ENCODE results near the gene HRNR. TPM values are rescaled to one million over a fixed set of nuclear protein-coding genes. Genes with fewer than 3 reads are reported as not detected.
"Not testable (repeated sequence)": the region's sequence is repeated elsewhere in the genome, so short reads cannot be mapped to it uniquely, and the experiment has no call there.

Gene HRNR
- total and polyA plus RNA-seq, 4 experiments from 2014 or later = not detected

- H3K27me3 ChIP-seq (ENCODE audit: insufficient read depth, low read length) = no peaks in the 10 kb centered on the region
- Mint-ChIP-seq H3K4me1 (no peaks in the 10 kb centered on the region), H3K27ac (peak overlapping the region in 1 of 7 donors; percentile 24), H3K36me3 (no peaks in the 10 kb centered on the region), H3K9me3 (peaks cover 0 to 3% (median 0%) of the 10 kb centered on the region in 8 donors), H3K27me3 (peaks cover 17 to 18% of the 10 kb centered on the region in 2 donors), H3K4me3 (no peak overlapping the region)
- H3K4me1 ChIP-seq (ENCODE audit: insufficient read depth, low read length) = no peaks in the 10 kb centered on the region
- POLR2A ChIA-PET (ENCODE audit: partially characterized antibody) = no interaction called here
- no peak overlapping the region for H3K27ac ChIP-seq (ENCODE audit: low read depth, low read length)
- H3K36me3 ChIP-seq (ENCODE audit: insufficient read depth, low read length) = no peaks in the 10 kb centered on the region
- no peak for DNase-seq
- no peaks in the 10 kb centered on the region for H3K9me3 ChIP-seq (ENCODE audit: control insufficient read depth in 1 of 2, low read length in 2 of 2)
- no peak overlapping the region for H3K4me3 ChIP-seq (ENCODE audit: low read length in 2 of 2)
- intact Hi-C loops (cut with micrococcal nuclease) = no loop called here
- CTCF ChIA-PET (ENCODE audit: partially characterized antibody) = no interaction called here
Measured at GRCh38 chr1:152228831-152229230, 4.8 kb upstream of the HRNR start.

GRCh38 chr1:152227310-152227928 lies 3.4 kb upstream of the HRNR start:
- no peak for DNase-seq
- H3K4me3 ChIP-seq (ENCODE audit: low read length in 2 of 2) = no peak overlapping the region
- POLR2A ChIA-PET (ENCODE audit: partially characterized antibody) = no interaction called here
- intact Hi-C loops (cut with micrococcal nuclease) = no loop called here
- no peak overlapping the region for H3K4me3 Mint-ChIP-seq
- no peaks in the 10 kb centered on the region for H3K4me1 ChIP-seq (ENCODE audit: insufficient read depth, low read length)
- H3K9me3 ChIP-seq (ENCODE audit: control insufficient read depth in 1 of 2, low read length in 2 of 2) = no peaks in the 10 kb centered on the region
- no peaks in the 10 kb centered on the region for H3K36me3 Mint-ChIP-seq
- H3K36me3 ChIP-seq (ENCODE audit: insufficient read depth, low read length) = no peaks in the 10 kb centered on the region
- CTCF ChIA-PET (ENCODE audit: partially characterized antibody) = interaction anchor here (1.4 kb wide), 1 partner anchor 8 kb away, joined by 3 read pairs; no protein-coding TSS in a partner anchor
- no peak overlapping the region for H3K27ac ChIP-seq (ENCODE audit: low read depth, low read length)
- no peaks in the 10 kb centered on the region for H3K9me3 Mint-ChIP-seq
- no peaks in the 10 kb centered on the region for H3K4me1 Mint-ChIP-seq
- no peaks in the 10 kb centered on the region for H3K27me3 ChIP-seq (ENCODE audit: insufficient read depth, low read length)
- H3K27ac Mint-ChIP-seq = no peak overlapping the region
- H3K27me3 Mint-ChIP-seq = peaks cover 11 to 13% of the 10 kb centered on the region in 2 donors

GRCh38 chr1:152225678-152226077 lies 1.7 kb upstream of the HRNR start:
- H3K36me3 Mint-ChIP-seq = no peaks in the 10 kb centered on the region
- peaks cover 0 to 2% (median 0%) of the 10 kb centered on the region in 8 donors for H3K9me3 Mint-ChIP-seq
- no peaks in the 10 kb centered on the region for H3K27me3 ChIP-seq (ENCODE audit: insufficient read depth, low read length)
- no peak overlapping the region for H3K4me3 Mint-ChIP-seq
- no peaks in the 10 kb centered on the region for H3K9me3 ChIP-seq (ENCODE audit: control insufficient read depth in 1 of 2, low read length in 2 of 2)
- H3K27me3 Mint-ChIP-seq = peaks cover 13 to 18% of the 10 kb centered on the region in 2 donors
- intact Hi-C loops (cut with micrococcal nuclease) = no loop called here
- H3K4me3 ChIP-seq (ENCODE audit: low read length in 2 of 2) = no peak overlapping the region
- DNase-seq = no peak
- no peak overlapping the region for H3K27ac ChIP-seq (ENCODE audit: low read depth, low read length)
- no peaks in the 10 kb centered on the region for H3K36me3 ChIP-seq (ENCODE audit: insufficient read depth, low read length)
- ChIA-PET CTCF (ENCODE audit: partially characterized antibody) (no interaction called here), POLR2A (ENCODE audit: partially characterized antibody) (no interaction called here)
- no peaks in the 10 kb centered on the region for H3K4me1 Mint-ChIP-seq
- no peak overlapping the region for H3K27ac Mint-ChIP-seq
- H3K4me1 ChIP-seq (ENCODE audit: insufficient read depth, low read length) = no peaks in the 10 kb centered on the region

- peaks cover 0 to 4% (median under 1%) of the 10 kb centered on the region in 8 donors for H3K9me3 Mint-ChIP-seq
- no peaks in the 10 kb centered on the region for H3K9me3 ChIP-seq (ENCODE audit: control insufficient read depth in 1 of 2, low read length in 2 of 2)
- CTCF ChIA-PET (ENCODE audit: partially characterized antibody) = no interaction called here
- peak overlapping the region in 1 of 8 donors; percentile 16 for H3K4me3 Mint-ChIP-seq
- H3K36me3 ChIP-seq (ENCODE audit: insufficient read depth, low read length) = no peaks in the 10 kb centered on the region
- intact Hi-C loops (cut with micrococcal nuclease) = no loop called here
- no peaks in the 10 kb centered on the region for H3K4me1 ChIP-seq (ENCODE audit: insufficient read depth, low read length)
- H3K27ac ChIP-seq (ENCODE audit: low read depth, low read length) = no peak overlapping the region
- H3K4me3 ChIP-seq (ENCODE audit: low read length in 2 of 2) = no peak overlapping the region
- H3K27me3 ChIP-seq (ENCODE audit: insufficient read depth, low read length) = no peaks in the 10 kb centered on the region
- POLR2A ChIA-PET (ENCODE audit: partially characterized antibody) = no interaction called here
- H3K36me3 Mint-ChIP-seq = no peaks in the 10 kb centered on the region
- no peak overlapping the region for H3K27ac Mint-ChIP-seq
- no peaks in the 10 kb centered on the region for H3K4me1 Mint-ChIP-seq
- peaks cover 12 to 13% of the 10 kb centered on the region in 2 donors for H3K27me3 Mint-ChIP-seq
- peak in 1 of 5 donors; percentile 24 for DNase-seq
Measured at GRCh38 chr1:152220166-152221163, 3.5 kb downstream of the HRNR start.

- H3K36me3 Mint-ChIP-seq; POLR2A ChIA-PET (ENCODE audit: partially characterized antibody): not testable (repeated sequence)
Measured at GRCh38 chr1:152219438-152219837, 4.6 kb downstream of the HRNR start.

GRCh38 chr1:152218762-152219436 lies 5.1 kb downstream of the HRNR start:
- no peaks in the 10 kb centered on the region for H3K27me3 ChIP-seq (ENCODE audit: insufficient read depth, low read length)
- H3K27ac ChIP-seq (ENCODE audit: low read depth, low read length) = no peak overlapping the region
- ChIA-PET CTCF (ENCODE audit: partially characterized antibody) (interaction anchor here (1.2 kb wide), 1 partner anchor 8 kb away, joined by 3 read pairs; no protein-coding TSS in a partner anchor), POLR2A (ENCODE audit: partially characterized antibody) (no interaction called here)
- Mint-ChIP-seq H3K4me3 (peak overlapping the region in 1 of 8 donors; percentile 13), H3K27ac (peak overlapping the region in 1 of 7 donors; percentile 20), H3K9me3 (peaks cover 0 to 4% (median under 1%) of the 10 kb centered on the region in 8 donors), H3K4me1 (no peaks in the 10 kb centered on the region), H3K36me3 (no peaks in the 10 kb centered on the region), H3K27me3 (peaks cover 10 to 12% of the 10 kb centered on the region in 2 donors)
- H3K36me3 ChIP-seq (ENCODE audit: insufficient read depth, low read length) = no peaks in the 10 kb centered on the region
- no peak overlapping the region for H3K4me3 ChIP-seq (ENCODE audit: low read length in 2 of 2)
- H3K9me3 ChIP-seq (ENCODE audit: control insufficient read depth in 1 of 2, low read length in 2 of 2) = no peaks in the 10 kb centered on the region
- intact Hi-C loops (cut with micrococcal nuclease) = no loop called here
- peak in 2 of 5 donors; percentile 10 to 25 for DNase-seq
- no peaks in the 10 kb centered on the region for H3K4me1 ChIP-seq (ENCODE audit: insufficient read depth, low read length)

More at GRCh38 chr1:152219438-152219837, 4.6 kb downstream of the HRNR start:
- H3K4me1 Mint-ChIP-seq; H3K27me3 ChIP-seq (ENCODE audit: insufficient read depth, low read length); H3K36me3 ChIP-seq (ENCODE audit: insufficient read depth, low read length); H3K27ac ChIP-seq (ENCODE audit: low read depth, low read length); H3K9me3 ChIP-seq (ENCODE audit: control insufficient read depth in 1 of 2, low read length in 2 of 2); H3K4me1 ChIP-seq (ENCODE audit: insufficient read depth, low read length); H3K4me3 Mint-ChIP-seq; intact Hi-C loops (cut with micrococcal nuclease); H3K9me3 Mint-ChIP-seq; H3K4me3 ChIP-seq (ENCODE audit: low read length in 2 of 2); H3K27ac Mint-ChIP-seq: not testable (repeated sequence)
- H3K27me3 Mint-ChIP-seq = peaks cover 10 to 12% of the 10 kb centered on the region in 2 donors
- CTCF ChIA-PET (ENCODE audit: partially characterized antibody) = interaction anchor here (1.2 kb wide), 1 partner anchor 8 kb away, joined by 3 read pairs; no protein-coding TSS in a partner anchor
- DNase-seq = peak in 1 of 5 donors; percentile 30

- H3K4me1 ChIP-seq (ENCODE audit: insufficient read depth, low read length); H3K27me3 ChIP-seq (ENCODE audit: insufficient read depth, low read length); H3K36me3 ChIP-seq (ENCODE audit: insufficient read depth, low read length); H3K4me3 Mint-ChIP-seq; H3K36me3 Mint-ChIP-seq; H3K9me3 Mint-ChIP-seq; intact Hi-C loops (cut with micrococcal nuclease); H3K27ac Mint-ChIP-seq; CTCF ChIA-PET (ENCODE audit: partially characterized antibody); POLR2A ChIA-PET (ENCODE audit: partially characterized antibody); H3K4me3 ChIP-seq (ENCODE audit: low read length in 2 of 2); H3K4me1 Mint-ChIP-seq; H3K27ac ChIP-seq (ENCODE audit: low read depth, low read length); H3K27me3 Mint-ChIP-seq; H3K9me3 ChIP-seq (ENCODE audit: control insufficient read depth in 1 of 2, low read length in 2 of 2): not testable (repeated sequence)
- DNase-seq = peak in 2 of 5 donors; percentile 50 to 56
Measured at GRCh38 chr1:152215604-152216003, 8.4 kb downstream of the HRNR start.

All from CD4-positive, alpha-beta memory T cell (primary cell).